ENCODE measurements around the gene GGT7.
"Not testable (repeated sequence)": the region's sequence is repeated elsewhere in the genome, so short reads cannot be mapped to it uniquely, and the experiment has no call there.

The GGT7 gene, protein sequence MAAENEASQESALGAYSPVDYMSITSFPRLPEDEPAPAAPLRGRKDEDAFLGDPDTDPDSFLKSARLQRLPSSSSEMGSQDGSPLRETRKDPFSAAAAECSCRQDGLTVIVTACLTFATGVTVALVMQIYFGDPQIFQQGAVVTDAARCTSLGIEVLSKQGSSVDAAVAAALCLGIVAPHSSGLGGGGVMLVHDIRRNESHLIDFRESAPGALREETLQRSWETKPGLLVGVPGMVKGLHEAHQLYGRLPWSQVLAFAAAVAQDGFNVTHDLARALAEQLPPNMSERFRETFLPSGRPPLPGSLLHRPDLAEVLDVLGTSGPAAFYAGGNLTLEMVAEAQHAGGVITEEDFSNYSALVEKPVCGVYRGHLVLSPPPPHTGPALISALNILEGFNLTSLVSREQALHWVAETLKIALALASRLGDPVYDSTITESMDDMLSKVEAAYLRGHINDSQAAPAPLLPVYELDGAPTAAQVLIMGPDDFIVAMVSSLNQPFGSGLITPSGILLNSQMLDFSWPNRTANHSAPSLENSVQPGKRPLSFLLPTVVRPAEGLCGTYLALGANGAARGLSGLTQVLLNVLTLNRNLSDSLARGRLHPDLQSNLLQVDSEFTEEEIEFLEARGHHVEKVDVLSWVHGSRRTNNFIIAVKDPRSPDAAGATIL

GRCh38 chr20:34872622-34873224 is at the start of gene GGT7:
GGT7 (minus strand) TSS chr20:34872856; CDS start chr20:34872815, 41 bp downstream.
- peak; percentile 87 for DNase-seq (ENCODE audit: low read depth)

GRCh38 chr20:34921436-34921835 is 48.8 kb upstream of the GGT7 start:
- DNase-seq (ENCODE audit: low read depth): no peak

GRCh38 chr20:34920055-34920454 is 47.4 kb upstream of the GGT7 start:
- DNase-seq (ENCODE audit: low read depth): no peak

DNA sequence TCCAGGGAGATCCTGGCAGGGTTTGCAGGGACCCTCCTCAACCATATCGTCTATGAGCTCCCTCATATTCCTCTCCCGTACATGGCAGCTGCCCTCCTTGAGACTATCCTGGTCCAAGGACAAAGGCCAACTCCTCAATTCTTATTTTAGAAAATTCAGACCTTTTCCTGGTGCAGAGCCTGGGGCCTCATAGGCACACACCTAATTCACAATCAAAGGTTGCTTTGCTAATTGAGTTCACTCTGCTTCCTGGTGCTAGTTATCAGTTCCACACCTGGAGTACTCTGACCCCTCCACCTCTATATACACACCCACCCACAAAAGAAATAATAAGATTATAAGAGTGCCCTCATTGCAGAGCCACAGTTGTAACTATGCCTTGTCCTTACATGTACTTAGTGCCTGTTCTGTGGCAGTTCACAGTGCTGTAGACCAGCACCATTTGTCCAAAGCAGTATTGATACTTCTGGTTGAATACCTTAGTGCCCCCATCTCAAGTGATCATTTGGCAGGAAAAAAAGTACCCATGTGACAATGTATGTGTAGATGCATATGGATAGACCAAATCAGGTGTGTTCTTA is 44.2 kb upstream of the GGT7 start:
- no peak for DNase-seq (ENCODE audit: low read depth)

DNA sequence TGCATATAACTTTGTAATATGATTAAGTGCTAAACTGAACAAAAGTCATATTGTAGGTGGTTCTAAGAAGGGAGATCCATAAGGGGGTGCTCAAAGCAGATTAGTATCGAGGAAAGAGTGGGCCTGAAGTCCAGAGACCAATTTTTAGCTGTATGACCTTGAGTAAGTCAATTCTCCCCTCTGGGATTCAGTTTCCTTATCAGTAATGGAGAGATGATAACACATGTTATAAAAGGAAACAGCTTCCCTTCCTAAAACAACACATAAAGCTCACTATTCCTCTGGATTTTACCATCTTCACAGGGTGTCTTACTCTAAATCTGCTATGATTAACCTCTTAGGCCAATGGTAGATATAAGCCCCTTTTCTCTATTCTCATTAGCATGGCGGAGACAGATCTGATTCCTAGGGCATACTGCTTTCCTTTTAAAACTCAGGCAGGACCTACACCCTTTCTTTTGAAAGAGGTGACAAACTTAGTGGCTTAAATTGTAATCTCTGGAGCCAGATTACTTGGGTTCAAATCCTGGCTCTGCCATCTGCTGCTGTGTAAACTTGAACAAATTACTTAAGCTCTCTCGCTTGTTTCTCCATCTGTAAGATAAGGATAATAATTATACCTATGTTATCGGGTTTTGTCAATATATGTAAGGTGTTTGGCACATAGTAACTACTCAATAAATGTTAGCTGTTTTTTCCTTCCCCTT is 43.2 kb upstream of the GGT7 start:
- DNase-seq (ENCODE audit: low read depth): no peak

DNA sequence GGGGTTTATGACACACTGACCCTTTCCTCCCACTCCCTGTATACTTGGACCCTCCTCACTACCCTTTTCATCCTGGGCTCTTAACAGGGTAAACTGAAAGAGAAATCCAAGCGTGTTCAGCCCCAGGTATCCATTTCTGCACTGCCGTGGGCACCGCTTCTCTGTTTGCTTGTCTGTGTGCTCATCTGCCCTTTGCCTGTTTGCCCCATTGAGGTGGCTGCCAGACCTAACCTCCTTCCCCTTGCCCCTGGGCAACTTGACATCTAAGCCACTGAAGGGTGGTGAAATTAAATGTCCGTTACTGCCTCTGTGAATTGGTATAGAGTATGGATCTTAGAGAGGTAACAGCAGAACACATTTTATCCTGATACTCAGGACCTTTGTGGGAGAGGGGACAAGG is 42.5 kb upstream of the GGT7 start:
- no peak for DNase-seq (ENCODE audit: low read depth)

DNA sequence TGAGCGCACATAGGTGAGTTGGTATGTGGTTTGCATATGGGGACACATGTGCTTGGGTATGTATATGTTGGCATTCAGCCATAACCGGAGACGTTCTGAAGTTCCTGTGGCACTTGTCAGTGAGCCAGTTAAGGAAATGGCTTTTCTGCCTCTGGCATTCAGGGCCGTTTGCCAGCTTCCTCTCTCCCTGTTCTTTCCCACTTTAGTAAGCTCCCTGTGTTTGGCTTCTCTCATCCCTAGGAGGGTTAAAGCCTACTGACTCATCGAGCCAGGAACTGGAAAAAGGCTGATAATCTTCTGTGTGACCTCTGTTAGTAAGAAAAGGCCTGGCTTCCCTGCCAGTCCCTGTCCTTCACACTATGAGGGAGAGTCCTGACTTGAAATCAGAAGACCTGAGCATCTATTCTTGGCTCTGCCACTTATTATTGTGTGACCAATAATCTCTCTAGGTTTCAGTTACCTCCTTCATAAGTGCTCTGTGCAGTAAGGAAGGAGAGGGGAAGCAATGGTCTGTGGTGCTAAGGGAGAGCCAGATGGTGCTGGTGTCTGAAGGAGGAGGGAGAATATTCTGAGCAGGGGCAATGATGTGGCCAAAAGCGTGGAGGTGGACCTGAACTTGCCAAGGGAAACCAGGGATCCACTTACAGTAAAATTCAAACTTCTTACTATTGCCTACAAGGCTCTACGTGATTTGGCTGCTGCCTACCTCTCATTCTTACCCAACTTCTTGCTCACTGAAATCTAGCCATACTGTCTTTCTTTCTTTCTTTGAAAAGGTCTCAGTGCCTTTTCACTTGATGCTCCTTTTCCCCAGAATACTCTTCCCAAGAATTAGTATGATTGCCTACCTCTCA is 35.2 kb upstream of the GGT7 start:
- no peak for DNase-seq (ENCODE audit: low read depth)

DNA sequence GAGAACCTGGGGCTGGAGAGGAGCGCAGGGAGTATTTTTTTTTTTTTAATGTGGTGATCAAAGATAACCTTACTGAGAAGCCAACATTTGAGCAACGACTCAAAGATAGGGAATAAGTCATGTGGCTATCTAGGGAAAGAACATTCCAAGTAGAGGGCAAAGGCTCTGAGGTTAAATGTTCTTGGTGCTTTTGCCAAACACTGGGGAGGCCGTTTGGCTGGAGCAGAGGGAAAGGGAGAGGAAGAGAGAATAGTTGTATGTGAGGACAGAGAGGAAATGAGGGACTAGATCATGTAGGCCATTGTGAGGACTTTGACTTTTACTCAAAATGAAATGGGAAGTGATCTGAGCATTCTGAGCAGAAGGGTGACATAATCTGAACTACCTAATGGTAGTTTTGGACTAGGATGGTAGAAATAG is 31.6 kb upstream of the GGT7 start:
- DNase-seq (ENCODE audit: low read depth): no peak

DNA sequence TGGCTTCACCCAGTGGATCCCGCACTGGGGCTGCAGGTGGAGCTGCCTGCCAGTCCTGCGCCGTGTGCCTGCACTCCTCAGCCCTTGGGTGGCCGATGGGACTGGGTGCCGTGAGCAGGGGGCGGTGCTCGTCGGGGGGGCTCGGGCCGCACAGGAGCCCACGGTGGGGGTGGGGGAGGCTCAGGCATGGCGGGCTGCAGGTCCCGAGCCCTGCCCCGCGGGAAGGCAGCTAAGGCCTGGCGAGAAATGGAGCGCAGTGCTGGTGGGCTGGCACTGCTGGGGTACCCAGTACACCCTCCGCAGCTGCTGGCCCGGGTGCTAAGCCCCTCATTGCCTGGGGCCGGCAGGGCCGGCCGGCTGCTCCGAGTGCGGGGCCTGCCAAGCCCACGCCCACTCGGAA is 26.1 kb upstream of the GGT7 start:
- DNase-seq (ENCODE audit: low read depth): not testable (repeated sequence)

DNA sequence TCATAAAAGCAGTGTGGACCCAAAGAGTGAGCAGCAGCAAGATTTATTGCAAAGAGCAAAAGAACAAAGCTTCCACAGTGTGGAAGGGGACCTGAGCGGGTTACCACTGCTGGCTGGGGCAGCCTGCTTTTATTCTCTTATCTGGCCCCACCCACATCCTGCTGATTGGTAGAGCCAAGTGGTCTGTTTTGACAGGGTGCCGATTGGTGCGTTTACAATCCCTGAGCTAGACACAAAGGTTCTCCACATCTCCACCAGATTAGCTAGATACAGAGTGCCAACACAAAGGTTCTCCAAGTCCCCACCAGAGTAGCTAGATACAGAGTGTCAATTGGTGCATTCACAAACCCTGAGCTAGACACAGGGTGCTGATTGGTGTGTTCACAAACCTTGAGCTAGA is 25.5 kb upstream of the GGT7 start:
- DNase-seq (ENCODE audit: low read depth): not testable (repeated sequence)

GRCh38 chr20:34896086-34896621 is 23.5 kb upstream of the GGT7 start:
- no peak for DNase-seq (ENCODE audit: low read depth)

- DNase-seq (ENCODE audit: low read depth): no peak
Measured at GRCh38 chr20:34895465-34895864, 22.8 kb upstream of the GGT7 start.

DNA sequence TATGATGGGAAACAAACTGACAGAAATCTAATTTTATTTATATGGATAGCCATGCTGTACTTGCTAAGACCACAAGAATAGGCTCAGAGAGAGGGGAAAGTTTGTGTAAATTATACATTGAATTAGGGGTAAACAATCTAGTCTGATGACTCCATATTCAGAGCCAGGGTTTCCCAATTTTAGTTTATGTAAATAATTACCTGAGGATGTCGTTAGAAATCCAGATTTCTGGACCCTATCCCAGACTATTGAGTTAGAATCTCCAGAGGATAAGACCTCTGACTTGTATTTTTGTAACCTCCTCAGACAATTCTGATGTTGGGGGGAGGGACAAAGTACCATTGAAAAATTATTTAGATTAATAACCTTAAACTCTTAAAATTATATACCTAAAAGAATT is 22.1 kb upstream of the GGT7 start:
- DNase-seq (ENCODE audit: low read depth): no peak

- no peak for DNase-seq (ENCODE audit: low read depth)
Measured at GRCh38 chr20:34892671-34893070, 20.0 kb upstream of the GGT7 start.

DNA sequence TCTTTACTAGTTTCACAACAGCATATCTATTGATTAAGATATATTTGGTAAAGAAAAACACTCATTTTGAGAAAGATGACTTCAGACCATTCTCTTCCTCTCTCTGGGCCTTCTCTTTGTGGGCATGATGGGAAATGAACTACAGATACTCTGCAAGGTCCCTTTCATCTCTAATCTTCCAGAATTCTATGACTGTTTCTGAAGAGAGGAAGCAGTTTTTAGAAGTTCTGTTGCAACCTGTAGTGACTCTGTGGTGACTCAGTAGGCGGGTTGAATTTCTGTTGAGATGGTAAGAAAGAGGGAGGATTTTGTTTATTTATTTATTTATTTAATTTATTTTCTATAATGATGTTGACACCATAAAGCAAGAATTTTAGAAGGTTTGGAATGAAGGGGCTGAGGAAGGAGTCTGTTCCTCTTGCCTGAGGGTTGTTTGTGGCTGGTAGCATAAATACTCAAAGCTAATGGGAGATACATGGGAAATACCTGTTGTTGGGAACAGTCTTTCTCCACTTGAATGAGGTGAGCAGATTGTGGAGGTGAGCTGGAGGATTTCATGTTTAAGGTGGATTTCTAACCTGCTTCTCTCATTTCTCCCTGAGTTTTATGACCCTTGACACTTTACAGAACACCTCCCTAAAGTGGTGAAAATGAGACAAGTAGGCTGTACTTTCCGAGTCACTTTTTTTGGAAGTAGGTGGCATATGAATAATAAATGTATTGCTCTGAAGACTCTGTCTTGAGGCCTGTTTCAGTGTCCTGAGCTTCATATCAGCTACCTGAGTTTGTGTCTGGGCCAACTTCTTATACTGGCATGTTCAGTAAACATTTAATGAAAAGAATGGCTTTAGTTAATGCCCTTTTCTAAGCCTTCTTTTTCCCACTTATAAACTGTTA is 18.8 kb upstream of the GGT7 start:
- no peak for DNase-seq (ENCODE audit: low read depth)

DNA sequence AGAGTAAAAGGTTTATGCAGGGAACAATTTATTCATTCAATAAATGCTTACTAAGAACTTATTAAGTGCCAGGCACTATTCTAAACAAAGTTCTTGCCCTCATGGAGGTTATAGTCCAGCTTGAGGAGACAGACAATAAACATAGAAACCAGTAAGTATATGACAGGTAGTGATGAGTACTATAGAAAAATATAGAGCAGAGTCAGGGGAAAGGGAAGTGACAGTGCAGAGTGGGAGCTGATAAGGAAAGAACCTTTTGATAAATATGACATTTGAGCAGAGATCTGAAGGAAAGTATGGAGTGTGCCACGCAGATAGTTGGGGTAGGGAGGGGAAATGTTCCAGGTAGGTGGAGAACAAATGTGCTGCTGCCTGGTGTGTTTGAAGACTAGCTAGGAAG is 15.8 kb upstream of the GGT7 start:
- no peak for DNase-seq (ENCODE audit: low read depth)

GRCh38 chr20:34887023-34887422 is 14.4 kb upstream of the GGT7 start:
- no peak for DNase-seq (ENCODE audit: low read depth)

- DNase-seq (ENCODE audit: low read depth): no peak
Measured at GRCh38 chr20:34886122-34886521, 13.5 kb upstream of the GGT7 start.

DNA sequence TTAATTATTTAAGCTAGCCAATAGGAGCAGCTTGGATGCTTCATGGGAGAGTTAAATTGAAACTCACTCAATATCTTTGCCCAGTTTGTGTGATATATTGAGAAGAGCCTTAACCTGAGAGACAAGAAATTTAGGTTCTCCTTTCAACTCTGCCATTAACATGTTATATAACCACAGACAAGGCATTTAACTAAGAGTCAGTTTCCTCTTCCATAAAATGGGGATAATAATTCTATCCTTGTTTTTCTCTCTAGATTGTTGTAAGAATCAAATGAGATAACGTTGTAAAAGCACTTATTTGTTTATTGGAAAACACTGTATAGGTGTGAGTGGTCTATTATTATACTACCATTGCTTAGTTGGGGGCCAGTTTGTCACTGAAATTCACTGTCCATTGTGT is 11.6 kb upstream of the GGT7 start:
- no peak for DNase-seq (ENCODE audit: low read depth)

DNA sequence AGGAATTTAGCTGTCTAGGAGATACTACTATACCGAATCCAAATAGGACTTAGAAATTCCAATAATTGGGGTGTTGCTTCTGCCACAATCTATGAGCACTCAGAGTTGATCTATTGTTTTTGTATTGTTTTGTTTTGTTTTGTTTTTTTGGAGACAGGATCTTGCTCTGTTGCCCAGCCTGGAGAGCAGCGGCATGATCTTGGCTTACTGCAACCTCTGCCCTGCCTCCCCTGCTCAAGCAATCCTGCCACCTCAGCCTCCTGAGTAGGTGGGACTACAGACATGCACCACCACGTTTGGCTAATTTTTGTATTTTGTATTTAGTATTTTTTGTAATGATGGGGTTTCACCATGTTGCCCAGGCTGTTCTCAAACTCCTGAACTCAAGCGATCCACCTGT is 11.2 kb upstream of the GGT7 start:
- DNase-seq (ENCODE audit: low read depth): no peak

Data from activated T-cell treated with anti-CD3 and anti-CD28 coated beads for 1 hour (primary cell).